HG02763 (cell line): ENCODE measurements around the gene PLA2G4C.
"Not testable (repeated sequence)": the region's sequence is repeated elsewhere in the genome, so short reads cannot be mapped to it uniquely, and the experiment has no call there.

Experiments used
- ATAC-seq: cut with Tn5 transposase; IDR thresholded peaks from one replicate; pipeline ENCODE4 v1.9.1; 2021; ENCODE audit warnings: mild to moderate bottlenecking, moderate library complexity; ENCODE audit not compliant: unreplicated experiment

PLA2G4C gene

DNA sequence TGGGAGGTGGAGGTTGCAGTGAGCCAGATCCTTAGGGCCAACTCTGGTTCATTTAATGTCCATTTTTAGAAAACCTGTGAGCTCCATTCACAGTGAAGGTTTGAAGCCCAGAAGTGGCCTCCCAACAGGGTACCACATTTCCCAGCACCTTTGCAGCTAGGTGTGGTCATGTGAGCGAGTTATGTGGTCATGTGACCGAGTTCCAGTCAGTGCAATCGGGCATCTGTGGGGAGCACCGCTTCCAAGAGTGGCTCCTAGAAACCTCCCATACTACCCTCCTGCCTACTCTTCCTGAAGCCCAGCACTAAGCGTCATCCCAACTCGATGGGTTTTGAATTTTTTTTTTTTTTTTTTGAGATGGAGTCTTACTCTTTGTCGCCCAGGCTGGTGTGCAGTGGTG is 663 bp upstream of the PLA2G4C start:
- no peak for ATAC-seq

DNA sequence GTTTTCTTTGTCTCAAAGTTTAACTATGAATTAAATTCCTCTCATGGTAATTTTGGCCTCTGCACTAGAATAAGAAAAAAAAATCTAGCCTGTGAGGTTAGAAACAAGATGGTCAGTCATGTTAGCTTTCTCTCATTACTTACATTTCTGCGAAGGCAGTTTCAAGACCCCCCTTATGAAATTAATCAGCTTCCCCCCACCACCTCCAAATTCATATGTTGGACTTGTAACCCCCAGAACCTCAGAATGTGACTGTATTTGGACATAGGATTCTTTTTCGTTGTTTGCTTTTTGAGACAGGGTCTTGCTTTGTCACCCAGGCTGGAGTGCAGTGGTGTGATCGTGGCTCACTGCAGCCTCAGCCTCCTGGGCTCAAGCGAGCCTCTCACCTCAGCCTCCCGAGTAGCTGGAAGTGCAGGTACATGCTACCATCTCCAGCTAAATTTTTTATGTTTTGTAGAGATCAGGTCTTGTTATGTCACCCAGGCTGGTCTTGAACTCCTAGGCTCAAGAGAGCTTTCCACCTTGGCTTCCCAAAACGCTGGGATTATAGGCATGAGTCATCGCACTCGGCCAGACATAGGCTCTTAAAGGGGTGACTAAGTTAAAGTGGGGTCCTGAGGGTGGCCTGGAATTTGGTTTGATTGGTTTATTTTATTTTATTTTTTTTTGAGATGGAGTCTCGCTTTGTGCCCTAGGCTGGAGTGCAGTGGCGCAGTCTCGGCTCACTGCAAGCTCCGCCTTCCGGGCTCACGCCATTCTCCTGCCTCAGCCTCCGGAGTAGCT is 1.4 kb downstream of the PLA2G4C start:
- no peak for ATAC-seq

DNA sequence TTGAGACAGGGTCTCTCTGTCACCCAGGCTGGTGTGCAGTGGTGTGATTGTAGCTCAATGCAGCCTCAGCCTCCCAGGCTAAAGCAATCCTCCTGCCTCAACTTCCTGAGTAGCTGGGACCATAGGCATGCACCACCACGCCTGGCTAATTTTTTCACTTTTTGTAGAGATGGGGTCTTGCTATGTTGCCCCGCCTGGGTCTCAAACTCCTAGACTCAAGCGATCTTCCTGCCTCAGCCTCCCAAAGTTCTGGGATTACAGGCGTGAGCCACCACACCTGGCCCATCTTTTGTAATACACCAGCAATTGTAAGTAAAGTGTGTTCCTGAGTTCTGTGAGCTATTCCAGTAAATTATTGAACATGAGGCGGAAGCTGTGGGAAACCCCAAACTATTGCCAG is 6.7 kb downstream of the PLA2G4C start:
- ATAC-seq, result no peak

DNA sequence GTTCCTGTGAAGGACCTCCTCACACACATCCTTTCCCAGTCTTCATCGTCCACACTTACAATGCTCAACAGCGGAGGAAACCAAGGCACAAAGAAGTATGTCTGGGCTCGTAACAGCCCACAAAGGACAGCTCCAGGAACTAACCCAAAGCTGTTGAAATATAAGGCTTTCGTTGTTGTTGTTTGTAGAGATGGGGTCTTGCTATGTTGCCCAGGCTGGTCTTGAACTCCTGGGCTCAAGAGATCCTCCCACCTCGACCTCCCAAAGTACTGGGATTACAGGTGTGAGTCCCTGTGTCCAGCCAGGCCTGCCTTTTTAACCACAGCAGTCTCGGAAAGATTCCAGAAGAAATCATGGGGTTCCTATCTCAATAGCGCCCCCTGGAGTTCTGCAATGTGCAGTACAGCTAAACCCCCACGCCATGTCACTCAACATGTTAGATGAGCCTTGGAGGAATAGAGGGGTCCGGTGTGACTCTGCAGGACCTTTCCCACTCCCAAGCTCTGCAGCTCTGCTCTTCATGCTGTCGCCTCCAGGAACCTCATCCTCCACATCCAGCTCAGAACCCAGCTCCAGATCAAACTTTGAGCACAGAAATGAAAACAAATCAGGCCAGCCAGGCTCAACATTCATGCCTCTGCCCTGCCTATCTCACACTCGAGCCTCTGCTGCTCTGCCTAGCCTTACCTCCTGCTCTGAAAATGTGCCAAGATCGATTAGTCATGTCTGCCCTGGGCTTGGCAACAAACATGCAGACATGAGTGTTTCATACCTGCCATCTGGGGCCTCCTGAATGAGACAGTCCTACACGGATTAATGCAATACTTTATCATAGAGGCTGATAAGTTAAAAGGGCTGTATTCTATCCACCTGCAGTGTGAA is 7.5 kb downstream of the PLA2G4C start:
- no peak for ATAC-seq

DNA sequence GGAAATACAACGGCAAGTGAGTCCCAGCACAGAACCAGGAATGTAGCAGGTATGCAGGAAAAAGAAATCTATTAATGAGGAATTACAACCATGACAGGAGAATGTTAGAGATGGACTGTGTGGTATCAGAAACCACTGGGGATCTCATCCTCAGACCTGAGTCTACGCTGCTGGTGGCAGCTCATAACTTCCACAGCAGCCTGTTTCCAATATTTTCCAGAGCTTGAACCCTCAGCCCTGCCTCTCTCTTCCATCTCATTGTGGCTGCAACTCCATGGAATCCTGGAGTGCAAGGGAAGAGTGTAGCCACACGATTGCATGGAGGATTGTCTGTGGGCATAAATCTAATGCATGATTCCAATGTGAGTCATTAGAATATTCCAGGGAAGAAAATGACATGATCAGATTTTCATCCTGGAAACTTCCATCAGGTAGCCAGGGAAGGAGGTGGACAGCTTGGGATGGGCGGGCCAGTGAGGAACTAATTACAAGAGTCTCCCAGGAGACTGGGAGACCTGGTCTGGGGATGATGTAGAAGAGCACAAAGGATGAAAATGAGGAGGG is 14.9 kb downstream of the PLA2G4C start:
- no peak for ATAC-seq

DNA sequence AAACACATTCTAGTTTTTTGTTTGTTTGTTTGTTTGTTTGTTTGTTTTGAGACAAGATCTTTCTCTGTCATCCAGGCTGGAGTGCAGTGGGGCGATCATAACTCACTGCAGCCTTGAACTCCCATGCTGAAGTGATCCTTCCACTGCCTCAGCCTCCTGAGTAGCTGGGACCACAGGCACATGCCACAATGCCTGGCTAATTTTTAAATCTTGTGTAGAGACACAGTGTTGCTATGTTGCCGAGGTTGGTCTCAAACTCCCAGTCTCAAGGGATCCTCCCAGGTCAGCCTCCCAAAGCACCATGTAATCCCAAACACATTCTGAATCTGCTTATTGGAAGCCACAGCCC is 15.8 kb downstream of the PLA2G4C start:
- no peak for ATAC-seq

DNA sequence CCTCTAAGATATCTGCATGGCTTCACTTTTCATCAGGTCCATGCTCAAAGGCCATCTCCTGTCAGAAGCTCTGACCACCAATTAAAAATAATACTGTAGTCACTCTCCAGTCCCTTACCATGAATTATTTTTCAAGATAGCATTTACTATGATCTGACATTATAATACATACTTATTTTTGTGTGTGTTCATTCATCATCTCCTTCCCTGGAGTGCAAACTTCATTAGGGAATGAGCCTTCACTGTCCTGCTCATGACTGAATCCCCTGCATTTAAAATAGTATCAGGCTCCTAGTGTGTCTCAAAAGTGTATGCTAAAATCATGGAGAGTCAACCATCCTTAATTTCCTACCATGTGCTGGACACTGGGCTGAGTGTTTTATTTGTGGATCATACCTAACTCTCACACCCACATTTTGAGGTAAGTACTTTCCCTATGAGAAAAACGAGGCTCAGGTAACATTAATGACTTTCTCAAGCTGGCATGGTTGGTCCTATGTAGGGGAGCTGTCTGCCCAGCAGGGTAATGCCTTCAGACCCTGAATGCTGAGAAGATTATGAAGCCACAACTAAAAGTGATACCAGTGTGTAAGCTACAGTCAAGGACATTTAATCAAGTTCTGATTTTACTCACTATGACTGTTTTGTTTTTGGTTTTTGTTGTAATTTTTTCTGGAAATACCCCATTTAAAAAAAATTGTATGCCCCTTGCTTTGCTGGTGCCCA is 16.3 kb downstream of the PLA2G4C start:
- ATAC-seq, result no peak

DNA sequence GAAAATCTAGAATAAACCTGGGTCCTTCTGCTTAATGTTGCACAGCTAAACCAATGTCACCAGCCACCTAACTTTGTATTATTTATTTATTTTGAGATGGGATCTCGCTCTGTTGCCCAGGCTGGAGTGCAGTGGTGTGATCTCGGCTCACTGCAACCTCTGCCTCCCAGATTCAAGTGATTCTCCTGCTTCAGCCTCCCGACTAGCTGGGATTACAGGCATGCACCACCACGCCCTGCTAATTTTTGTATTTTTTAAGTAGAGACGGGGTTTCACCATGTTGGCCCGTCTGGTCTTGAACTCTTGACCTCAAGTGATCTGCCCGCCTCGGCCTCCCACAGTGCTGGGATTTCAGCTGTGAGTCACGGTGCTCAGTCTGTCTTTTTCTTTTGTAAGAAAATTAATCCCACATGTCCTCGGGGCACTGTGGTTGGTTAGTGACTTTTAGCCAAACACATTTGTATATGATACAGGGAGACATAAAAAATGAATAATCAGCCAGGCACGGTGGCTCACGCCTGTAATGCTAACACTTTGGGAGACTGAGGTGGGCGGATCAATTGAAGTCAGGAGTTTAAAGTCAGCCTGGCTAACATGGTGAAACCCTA is 19.4 kb downstream of the PLA2G4C start:
- not testable (repeated sequence) for ATAC-seq

DNA sequence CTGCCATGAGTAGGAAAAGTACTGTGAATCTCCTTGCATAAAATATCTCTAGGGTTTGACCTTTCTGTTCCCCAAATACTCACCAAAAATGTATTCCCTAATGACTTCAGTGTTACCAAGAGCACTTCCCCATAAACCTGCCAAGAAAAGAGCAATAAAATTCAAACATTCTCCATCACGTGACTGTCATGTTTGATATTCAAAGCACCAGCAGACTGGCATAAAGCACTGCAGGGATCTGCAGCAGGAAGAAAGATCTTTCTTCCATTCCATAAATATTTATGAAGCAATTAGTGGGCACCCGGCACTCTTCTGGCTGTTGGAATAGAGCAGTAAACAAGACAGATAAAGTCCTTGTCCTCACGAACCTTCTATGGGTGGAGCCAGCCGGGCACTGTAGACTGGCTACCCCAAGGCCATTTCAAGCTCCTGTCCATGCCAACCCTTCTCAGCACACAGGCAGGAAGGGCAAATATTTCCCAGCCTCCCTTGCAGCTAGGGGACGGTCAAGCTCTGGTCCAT is 20.3 kb downstream of the PLA2G4C start:
- ATAC-seq, result no peak

DNA sequence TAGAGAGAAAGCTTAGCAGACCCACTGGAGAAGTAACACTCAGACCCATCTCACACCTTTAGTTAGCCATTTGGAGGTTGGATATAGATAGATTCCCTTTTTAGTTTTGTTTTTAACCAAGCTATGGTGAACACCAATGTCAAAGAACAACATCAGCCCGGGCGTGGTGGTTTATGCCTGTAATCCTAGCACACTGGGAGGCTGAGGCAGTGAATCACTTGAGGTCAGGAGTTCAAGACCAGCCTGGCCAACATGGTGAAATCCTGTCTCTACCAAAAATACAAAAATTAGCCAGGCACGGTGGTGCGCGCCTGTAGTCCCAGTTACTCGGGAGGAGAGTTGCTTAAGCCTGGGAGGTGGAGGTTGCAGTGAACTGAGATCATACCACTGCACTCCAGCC is 21.6 kb downstream of the PLA2G4C start:
- ATAC-seq, result not testable (repeated sequence)

DNA sequence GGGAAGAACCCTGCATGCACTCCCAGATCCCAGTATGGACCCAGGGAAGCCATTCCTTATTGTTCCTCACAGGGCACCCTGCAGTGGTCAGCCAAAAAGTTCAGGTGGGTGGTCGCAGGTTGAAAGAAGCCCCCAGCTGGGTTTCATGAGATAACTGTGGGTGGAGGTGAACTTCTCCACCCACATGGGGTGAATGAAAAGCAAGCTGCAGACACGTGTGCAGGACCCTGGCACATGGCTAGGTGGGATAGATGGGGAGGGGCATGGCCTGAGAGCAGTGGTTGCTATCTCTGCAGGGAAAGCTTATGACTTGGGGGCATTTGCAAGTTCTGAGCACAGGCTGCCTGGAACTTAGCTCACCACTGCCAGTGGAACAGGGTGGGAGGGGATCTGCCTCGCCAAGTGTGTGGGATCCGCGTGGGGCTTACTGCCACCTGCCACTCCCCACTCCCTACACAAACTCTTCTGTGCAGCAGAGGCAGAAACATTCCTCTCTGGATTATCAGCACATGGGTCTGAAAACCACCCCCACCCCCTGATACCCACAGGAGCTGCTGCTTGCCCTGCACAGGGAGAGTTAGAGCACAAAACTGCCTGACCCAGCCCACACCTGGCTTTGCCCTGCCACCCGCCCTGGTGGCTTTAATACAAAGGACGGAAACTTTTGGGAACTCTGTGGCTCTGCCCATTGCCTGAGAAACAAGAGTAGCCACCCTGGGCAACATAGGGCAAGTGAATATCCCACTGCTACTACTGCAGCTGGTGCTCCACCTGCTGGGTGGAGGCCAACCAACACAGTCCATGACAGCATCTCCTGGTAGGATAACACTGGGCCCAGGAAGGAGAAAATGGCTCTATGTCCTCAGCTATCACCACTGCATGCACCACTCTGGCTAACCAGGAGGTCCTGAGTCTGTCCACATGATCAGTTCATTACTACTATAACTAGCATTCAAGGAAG is 24.4 kb downstream of the PLA2G4C start:
- no peak for ATAC-seq

DNA sequence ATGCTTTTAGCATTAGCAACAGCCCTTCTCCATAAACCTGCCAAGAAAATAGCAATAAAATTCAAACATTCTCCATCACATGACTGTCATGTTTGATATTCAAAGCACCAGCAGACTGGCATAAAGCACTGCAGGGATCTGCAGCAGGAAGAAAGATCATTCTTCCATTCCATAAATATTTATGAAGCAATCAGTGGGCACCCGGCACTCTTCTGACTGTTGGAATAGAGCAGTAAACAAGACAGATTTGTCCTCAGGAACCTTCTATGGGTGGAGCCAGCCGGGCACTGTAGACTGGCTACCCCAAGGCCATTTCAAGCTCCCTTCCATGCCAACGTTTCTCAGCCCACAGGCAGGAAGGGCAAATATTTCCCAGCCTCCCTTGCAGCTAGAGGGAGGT is 25.5 kb downstream of the PLA2G4C start:
- no peak for ATAC-seq

DNA sequence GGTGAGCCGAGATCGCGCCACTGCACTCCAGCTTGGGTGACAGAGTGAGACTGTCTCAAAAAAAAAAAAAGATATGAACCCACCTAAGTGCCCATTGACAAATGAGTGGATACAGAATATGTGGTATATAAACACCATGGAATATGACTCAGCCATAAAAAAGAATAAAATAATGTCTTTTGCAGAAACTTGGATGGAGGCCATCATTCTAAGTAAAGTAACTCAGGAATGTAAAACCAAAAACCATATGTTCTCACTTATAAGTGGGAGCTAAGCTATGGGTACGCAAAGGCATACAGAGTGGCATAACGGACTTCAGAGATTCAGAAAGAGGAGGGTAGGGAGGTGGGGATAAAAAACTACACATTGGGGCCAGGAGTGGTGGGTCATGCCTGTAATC is 29.5 kb downstream of the PLA2G4C start:
- ATAC-seq, result no peak

DNA sequence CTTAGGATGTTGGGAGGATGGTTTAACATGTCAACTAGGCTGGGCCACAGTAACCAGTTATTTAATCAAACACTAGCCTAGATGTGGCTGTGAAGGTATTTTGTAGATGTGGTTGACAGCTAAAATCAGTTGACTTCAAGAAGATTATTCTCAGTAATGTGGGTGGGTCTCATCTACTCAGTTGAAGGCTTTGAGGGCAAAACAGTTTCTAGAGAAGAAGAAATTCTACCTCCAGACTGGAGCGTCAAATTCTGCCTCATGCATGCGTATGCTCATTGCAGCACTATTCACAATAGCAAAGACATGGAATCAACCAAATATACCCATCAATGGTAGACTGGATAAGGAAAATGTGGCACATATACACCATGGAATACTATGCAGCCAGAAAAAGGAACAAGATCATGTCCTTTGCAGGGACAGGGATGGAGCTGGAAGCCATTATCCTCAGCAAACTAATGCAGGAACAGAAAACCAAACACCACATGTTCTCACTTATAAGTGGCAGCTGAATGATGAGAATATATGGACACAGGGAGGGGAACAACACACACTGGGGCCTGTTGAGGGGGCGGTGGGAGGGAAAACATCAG is 40.3 kb downstream of the PLA2G4C start:
- ATAC-seq, result not testable (repeated sequence)

DNA sequence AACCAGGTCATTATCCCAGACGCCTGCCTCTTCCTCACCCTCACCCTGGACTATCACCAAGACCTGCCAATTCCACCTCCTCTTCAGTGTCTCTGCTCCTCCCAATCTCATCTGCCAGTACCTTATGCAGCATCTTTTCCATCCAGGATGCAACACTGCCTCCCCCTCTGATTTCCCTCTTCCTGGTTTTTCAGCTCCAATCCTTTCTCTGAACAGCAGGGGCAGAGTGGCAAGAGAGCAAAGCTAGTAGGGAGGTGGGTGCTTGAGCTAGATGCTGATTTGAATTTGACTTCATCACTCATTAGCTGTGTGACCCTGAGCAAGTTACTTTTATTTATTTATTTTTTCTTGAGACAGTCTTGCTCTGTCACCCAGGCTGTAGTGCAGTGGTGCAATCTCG is 41.2 kb downstream of the PLA2G4C start:
- no peak for ATAC-seq

DNA sequence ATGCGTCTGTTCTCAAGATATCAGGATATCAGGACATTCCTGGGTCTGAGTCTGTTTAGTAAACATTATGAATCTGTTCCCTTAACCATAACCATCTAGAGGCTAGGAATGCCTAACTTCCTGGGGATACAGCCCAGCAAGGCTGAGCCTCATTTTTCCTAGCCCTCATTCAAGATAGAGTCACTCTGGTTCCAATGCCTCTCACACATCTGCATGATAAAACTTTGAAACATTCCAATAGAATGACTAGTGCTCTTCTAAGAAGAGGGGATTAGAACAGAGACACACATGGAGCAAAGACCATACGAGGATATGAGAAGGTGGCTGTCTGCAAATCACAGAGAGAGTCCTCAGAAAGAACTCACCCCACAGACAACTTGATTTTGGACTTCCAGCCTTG is 46.1 kb downstream of the PLA2G4C start:
- ATAC-seq, result no peak

DNA sequence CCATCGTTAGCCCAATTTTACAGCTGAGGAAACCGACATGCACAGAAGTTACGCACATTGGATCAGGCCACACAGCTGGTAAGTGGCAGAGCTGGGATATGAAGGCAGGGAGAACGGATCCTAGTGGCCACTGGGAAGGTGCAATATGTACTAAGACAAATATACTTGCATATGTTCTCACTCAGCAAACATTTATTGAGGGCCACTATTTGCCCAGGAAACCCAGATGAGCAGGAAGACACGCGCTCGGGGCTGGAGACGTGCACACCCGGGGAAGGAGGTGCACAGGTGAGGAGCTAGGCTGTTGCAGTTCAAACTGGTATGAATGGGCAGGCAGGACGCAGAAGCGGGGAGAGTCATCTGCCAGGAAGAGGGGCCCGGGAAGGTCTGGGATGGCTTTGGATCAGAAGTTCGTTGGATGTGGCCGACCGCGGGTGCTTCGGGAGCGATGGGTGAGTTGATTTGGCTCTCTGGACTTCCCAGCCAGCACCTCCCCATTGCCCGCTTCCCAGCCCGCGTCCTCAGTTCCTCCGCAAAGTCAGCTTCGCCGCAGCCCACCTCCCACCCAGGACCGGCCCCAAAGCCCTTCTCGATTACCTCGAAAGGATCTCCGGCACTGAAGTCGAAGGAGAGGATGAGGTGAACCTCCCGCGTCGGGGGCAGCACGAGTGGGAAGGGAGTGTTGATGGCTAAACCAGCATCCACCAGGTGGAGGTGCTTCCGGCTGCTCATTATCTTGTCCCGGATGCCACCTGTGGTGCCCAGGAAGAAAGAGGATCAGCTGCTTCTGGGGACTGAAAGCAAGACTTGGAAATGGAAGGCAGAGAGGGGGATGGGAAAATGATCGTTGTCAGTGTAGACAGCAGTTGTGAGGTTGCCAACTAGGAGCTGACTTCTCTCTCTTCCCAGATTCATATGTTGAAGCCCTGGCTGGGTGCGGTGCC is 48.9 kb downstream of the PLA2G4C start:
- no peak for ATAC-seq

DNA sequence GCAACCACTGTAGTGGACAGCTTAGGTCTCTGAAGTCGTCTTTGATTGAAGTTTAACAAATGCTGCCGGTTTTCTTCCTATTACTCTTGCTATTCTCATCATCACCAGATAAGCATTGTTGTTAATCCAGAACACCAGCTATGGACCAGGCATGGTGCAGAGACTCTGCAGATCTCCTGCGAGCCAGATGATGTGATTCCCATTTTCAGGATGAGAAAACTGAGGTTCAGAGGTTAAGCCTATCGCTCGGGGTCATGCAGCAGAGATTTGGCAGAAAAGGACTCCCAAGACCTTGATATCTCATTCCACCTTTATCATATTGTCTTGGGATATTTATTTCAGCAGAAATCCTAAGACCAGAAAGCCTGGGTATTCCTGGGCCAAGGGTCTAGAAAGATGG is 50.2 kb downstream of the PLA2G4C start:
- ATAC-seq, result no peak
